Common myeloid progenitor, CD34-positive (primary cell): Measurements from ENCODE around the gene MAPK13.

Source experiments
- CTCF ChIA-PET: fragments of 350-600 bp; sonication (Branson Sonifier 250); formaldehyde crosslinking; loops from one replicate; lab custom pipeline; 2021; ENCODE audit warnings: antibody characterized with exemption; lab: Charles Lee
- POLR2A ChIA-PET: fragments of 350-600 bp; sonication (Branson Sonifier 250); formaldehyde crosslinking; loops from one replicate; lab custom pipeline; 2021; ENCODE audit warnings: antibody characterized with exemption; lab: Charles Lee
- DNase-seq, 3 donors: peaks; one replicate each; pipeline versions ENCODE4 v3.0.0 to v3.0.0-alpha.2; 2013
- H3K27ac ChIP-seq, 2 experiments: 1 replicate in 1 of 2; 2 replicates in 1 of 2; pipeline ENCODE4 v1.7.0; 2013; ENCODE audit warnings: inconsistent platforms in 2 of 2, low read length in 2 of 2, mild to moderate bottlenecking in 2 of 2, low read depth in 1 of 2, moderate library complexity in 1 of 2; ENCODE audit not compliant: severe bottlenecking in 2 of 2, insufficient read depth in 1 of 2, poor library complexity in 1 of 2
- H3K27me3 ChIP-seq, 5 experiments: replicated peaks in 2 of 5; 1 replicate in 3 of 5; 2 replicates in 2 of 5; pipeline versions ENCODE4 v1.6.1 to v1.7.0; 2013; ENCODE audit warnings: low read length in 4 of 5, mild to moderate bottlenecking in 2 of 5, moderate library complexity in 2 of 5, inconsistent platforms in 1 of 5; ENCODE audit not compliant: insufficient read depth in 5 of 5, control insufficient read depth in 4 of 5
- H3K36me3 ChIP-seq, 4 experiments: 1 replicate in 2 of 4; 2 replicates in 2 of 4; pipeline versions ENCODE4 v1.6.1 to v1.7.0; 2013; ENCODE audit warnings: low read length in 3 of 4, control low read depth in 1 of 4, mild to moderate bottlenecking in 1 of 4; ENCODE audit not compliant: control insufficient read depth in 4 of 4, insufficient read depth in 4 of 4
- H3K4me1 ChIP-seq, 4 experiments: 1 replicate in 3 of 4; 2 replicates in 1 of 4; pipeline versions ENCODE4 v1.6.1 to v1.7.1; 2013; ENCODE audit warnings: low read length in 3 of 4, mild to moderate bottlenecking in 3 of 4, control low read depth in 1 of 4, inconsistent platforms in 1 of 4, moderate library complexity in 1 of 4; ENCODE audit not compliant: control insufficient read depth in 4 of 4, insufficient read depth in 4 of 4; ENCODE audit errors: control extremely low read depth in 1 of 4
- H3K4me3 ChIP-seq, 7 experiments: 1 replicate in 4 of 7; 2 replicates in 3 of 7; pipeline versions ENCODE4 v1.5.1 to v1.7.0; 2013; ENCODE audit warnings: mild to moderate bottlenecking in 7 of 7, low read length in 6 of 7, moderate library complexity in 6 of 7, inconsistent platforms in 2 of 7, low read depth in 2 of 7, control low read depth in 1 of 7; ENCODE audit not compliant: insufficient read depth in 4 of 7, control insufficient read depth in 1 of 7; ENCODE audit errors: extremely low read depth in 1 of 7
- H3K9me3 ChIP-seq, 5 experiments: 1 replicate in 4 of 5; 2 replicates in 1 of 5; pipeline versions ENCODE4 v1.6.1 to v1.7.1; 2013; ENCODE audit warnings: low read length in 4 of 5, mild to moderate bottlenecking in 2 of 5, inconsistent platforms in 1 of 5, low read depth in 1 of 5, moderate library complexity in 1 of 5; ENCODE audit not compliant: control insufficient read depth in 4 of 5, insufficient read depth in 2 of 5; ENCODE audit errors: control extremely low read depth in 1 of 5
- WGBS: methylation state at CpG from one replicate; pipeline ENCODE4 v1.1.5; 2013; ENCODE audit not compliant: insufficient coverage; 5-methylcytosine and 5-hydroxymethylcytosine counted together

The MAPK13 gene

GRCh38 chr6:36141961-36142360 lies 11.6 kb downstream of the MAPK13 start:
- Histone ChIP-seq H3K9me3 (no peaks in the 10 kb centered on the region), H3K4me1 (peaks cover 0 to 12% (median 0%) of the 10 kb centered on the region in 4 experiments), H3K4me3 (no peak overlapping the region), H3K36me3 (no peaks in the 10 kb centered on the region), H3K27ac (no peak overlapping the region), H3K27me3 (no peaks in the 10 kb centered on the region)
- DNase-seq = no peak
- 95% methylated on average over 3 of the region's 4 CpGs for WGBS
- ChIA-PET POLR2A (interaction anchor here (1.2 kb wide), 1 partner anchor 155 kb away, joined by 3 read pairs; no protein-coding TSS in a partner anchor), CTCF (interaction anchor here (1.0 to 1.8 kb wide), 3 partner anchors 8 to 47 kb away, joined by 3 to 6 read pairs (median 3); no protein-coding TSS in a partner anchor)

- Histone ChIP-seq H3K4me3 (no peak overlapping the region), H3K27me3 (no peaks in the 10 kb centered on the region), H3K27ac (no peak overlapping the region), H3K4me1 (peaks cover 0 to 17% (median 0%) of the 10 kb centered on the region in 4 experiments), H3K9me3 (peaks cover 0 to 11% (median 0%) of the 10 kb centered on the region in 5 experiments), H3K36me3 (no peaks in the 10 kb centered on the region)
- POLR2A ChIA-PET = interaction anchor here (0.6 kb wide), 1 partner anchor 90 kb away, joined by 3 read pairs; no protein-coding TSS in a partner anchor
- CTCF ChIA-PET = interaction anchor here (1.1 to 1.8 kb wide), 5 partner anchors 11 to 25 kb away, joined by 3 to 6 read pairs (median 4); no protein-coding TSS in a partner anchor
- WGBS = 96% methylated on average over 10 of the region's 13 CpGs
- peak in 1 of 3 donors; percentile 46 for DNase-seq
Measured at GRCh38 chr6:36142971-36143838, 12.9 kb downstream of the MAPK13 start.

GRCh38 chr6:36145495-36145894 lies 15.2 kb downstream of the MAPK13 start:
- no peak overlapping the region for H3K27ac ChIP-seq
- peaks cover 0 to 21% (median 2%) of the 10 kb centered on the region in 4 experiments for H3K4me1 ChIP-seq
- no peaks in the 10 kb centered on the region for H3K27me3 ChIP-seq
- no peaks in the 10 kb centered on the region for H3K36me3 ChIP-seq
- H3K4me3 ChIP-seq = no peak overlapping the region
- no peak for DNase-seq
- ChIA-PET CTCF (interaction anchor here (1.0 to 1.8 kb wide), 2 partner anchors 49 to 142 kb away, joined by 3 to 5 read pairs; no protein-coding TSS in a partner anchor), POLR2A (no interaction called here)
- 100% methylated on average over 1 of the region's 4 CpGs for WGBS
- peaks cover 0 to 14% (median 0%) of the 10 kb centered on the region in 5 experiments for H3K9me3 ChIP-seq

- no peaks in the 10 kb centered on the region for H3K27me3 ChIP-seq
- H3K4me3 ChIP-seq = no peak overlapping the region
- no peaks in the 10 kb centered on the region for H3K36me3 ChIP-seq
- DNase-seq = no peak
- peaks cover 0 to 14% (median 0%) of the 10 kb centered on the region in 5 experiments for H3K9me3 ChIP-seq
- H3K4me1 ChIP-seq = peaks cover 0 to 21% (median 2%) of the 10 kb centered on the region in 4 experiments
- no peak overlapping the region for H3K27ac ChIP-seq
- ChIA-PET POLR2A (no interaction called here), CTCF (no interaction called here)
- WGBS = 92% methylated on average over 3 of the region's 3 CpGs
Measured at GRCh38 chr6:36147294-36147693, 17.0 kb downstream of the MAPK13 start.

- H3K36me3 ChIP-seq = no peaks in the 10 kb centered on the region
- ChIA-PET CTCF (no interaction called here), POLR2A (no interaction called here)
- H3K27ac ChIP-seq = no peak overlapping the region
- peaks cover 0 to 20% (median 2%) of the 10 kb centered on the region in 4 experiments for H3K4me1 ChIP-seq
- DNase-seq = no peak
- no peak overlapping the region for H3K4me3 ChIP-seq
- H3K27me3 ChIP-seq = no peaks in the 10 kb centered on the region
- H3K9me3 ChIP-seq = peaks cover 0 to 15% (median under 1%) of the 10 kb centered on the region in 5 experiments
Measured at GRCh38 chr6:36149476-36149875, 19.2 kb downstream of the MAPK13 start.

- CTCF ChIA-PET = interaction anchor here (1.1 kb wide), 1 partner anchor 9 kb away, joined by 3 read pairs; no protein-coding TSS in a partner anchor
- no peaks in the 10 kb centered on the region for H3K36me3 ChIP-seq
- no peak overlapping the region for H3K27ac ChIP-seq
- WGBS = 50% methylated on average over 2 of the region's 3 CpGs
- peaks cover 0 to 20% (median 2%) of the 10 kb centered on the region in 4 experiments for H3K4me1 ChIP-seq
- peak overlapping the region in 1 of 7 experiments; percentile 24 for H3K4me3 ChIP-seq
- H3K9me3 ChIP-seq = peaks cover 0 to 20% (median 1%) of the 10 kb centered on the region in 5 experiments
- H3K27me3 ChIP-seq = no peaks in the 10 kb centered on the region
- DNase-seq = no peak
- POLR2A ChIA-PET = no interaction called here
Measured at GRCh38 chr6:36150283-36150682, 20.0 kb downstream of the MAPK13 start.

- no peaks in the 10 kb centered on the region for H3K36me3 ChIP-seq
- DNase-seq = no peak
- 100% methylated on average over 1 of the region's 2 CpGs for WGBS
- ChIA-PET CTCF (interaction anchor here (1.5 kb wide), 1 partner anchor 11 kb away, joined by 4 read pairs; no protein-coding TSS in a partner anchor), POLR2A (no interaction called here)
- H3K27ac ChIP-seq = no peak overlapping the region
- peaks cover 1 to 15% (median 4%) of the 10 kb centered on the region in 5 experiments for H3K9me3 ChIP-seq
- peaks cover 0 to 8% (median 2%) of the 10 kb centered on the region in 4 experiments for H3K4me1 ChIP-seq
- H3K27me3 ChIP-seq = no peaks in the 10 kb centered on the region
- H3K4me3 ChIP-seq = no peak overlapping the region
Measured at GRCh38 chr6:36154286-36154685, 24.0 kb downstream of the MAPK13 start.
